ENCODE results near the gene NINL.
"Not testable (repeated sequence)": the region's sequence is repeated elsewhere in the genome, so short reads cannot be mapped to it uniquely, and the experiment has no call there.

The NINL gene

GRCh38 chr20:25552977-25553376, 32.4 kb downstream of the NINL start:
- TF ChIP-seq POLR2A (IDR thresholded peaks at IDR 0.05; ENCODE audit: extremely low read depth, insufficient read length) = no peak
- no peak overlapping the region for H3K4me3 ChIP-seq (ENCODE audit: low read depth, low read length)
- DNase-seq (ENCODE audit: low read depth) = no peak

- no peak overlapping the region for H3K4me3 ChIP-seq (ENCODE audit: low read depth, low read length)
- TF ChIP-seq CTCF (IDR thresholded peaks at IDR 0.05; ENCODE audit: low read depth, low read length) (no peak), MYC (IDR thresholded peaks at IDR 0.05; ENCODE audit: low read depth, low read length) (no peak), POLR2A (IDR thresholded peaks at IDR 0.05; ENCODE audit: extremely low read depth, insufficient read length) (no peak)
- DNase-seq (ENCODE audit: low read depth) = no peak
Observed at GRCh38 chr20:25551413-25552215, 33.7 kb downstream of the NINL start.

- DNase-seq (ENCODE audit: low read depth) = not testable (repeated sequence)
Observed at GRCh38 chr20:25550645-25551337, 34.5 kb downstream of the NINL start.

GRCh38 chr20:25549843-25550477, 35.4 kb downstream of the NINL start:
- no peak for TF ChIP-seq MYC (IDR thresholded peaks at IDR 0.05; ENCODE audit: low read depth, low read length)
- no peak for TF ChIP-seq MAX (IDR thresholded peaks at IDR 0.05; ENCODE audit: low read depth, low read length)
- H3K4me3 ChIP-seq (ENCODE audit: low read depth, low read length) = no peak overlapping the region
- no peak for DNase-seq (ENCODE audit: low read depth)

More at GRCh38 chr20:25550645-25551337, 34.5 kb downstream of the NINL start:
- H3K4me3 ChIP-seq (ENCODE audit: low read depth, low read length) = not testable (repeated sequence)

GRCh38 chr20:25549172-25549773, 36.1 kb downstream of the NINL start:
- TF ChIP-seq MAX (IDR thresholded peaks at IDR 0.05; ENCODE audit: low read depth, low read length) (no peak), POLR2A (IDR thresholded peaks at IDR 0.05; ENCODE audit: extremely low read depth, insufficient read length) (no peak), MYC (IDR thresholded peaks at IDR 0.05; ENCODE audit: low read depth, low read length) (no peak), CTCF (IDR thresholded peaks at IDR 0.05; ENCODE audit: low read depth, low read length) (no peak)

GRCh38 chr20:25548613-25549086, 36.7 kb downstream of the NINL start:
- no peak overlapping the region for H3K4me3 ChIP-seq (ENCODE audit: low read depth, low read length)
- DNase-seq (ENCODE audit: low read depth) = no peak
- no peak for TF ChIP-seq CTCF (IDR thresholded peaks at IDR 0.05; ENCODE audit: low read depth, low read length)
- TF ChIP-seq MAX (IDR thresholded peaks at IDR 0.05; ENCODE audit: low read depth, low read length) = no peak
- TF ChIP-seq MYC (IDR thresholded peaks at IDR 0.05; ENCODE audit: low read depth, low read length) = no peak
- TF ChIP-seq POLR2A (IDR thresholded peaks at IDR 0.05; ENCODE audit: extremely low read depth, insufficient read length) = no peak

More at GRCh38 chr20:25549172-25549773, 36.1 kb downstream of the NINL start:
- DNase-seq (ENCODE audit: low read depth) = no peak
- H3K4me3 ChIP-seq (ENCODE audit: low read depth, low read length) = no peak overlapping the region

- no peak for DNase-seq (ENCODE audit: low read depth)
- no peak overlapping the region for H3K4me3 ChIP-seq (ENCODE audit: low read depth, low read length)
- TF ChIP-seq MYC (IDR thresholded peaks at IDR 0.05; ENCODE audit: low read depth, low read length) (no peak), CTCF (IDR thresholded peaks at IDR 0.05; ENCODE audit: low read depth, low read length) (no peak), POLR2A (IDR thresholded peaks at IDR 0.05; ENCODE audit: extremely low read depth, insufficient read length) (no peak), MAX (IDR thresholded peaks at IDR 0.05; ENCODE audit: low read depth, low read length) (no peak)
Observed at GRCh38 chr20:25547999-25548398, 37.3 kb downstream of the NINL start.

All from NB4 (cell line).